GM19468 (cell line): ENCODE results near the gene CRHR2.
"Not testable (repeated sequence)": the region's sequence is repeated elsewhere in the genome, so short reads cannot be mapped to it uniquely, and the experiment has no call there.

Source experiments
- ATAC-seq: cut with Tn5 transposase; IDR thresholded peaks from one replicate; pipeline ENCODE4 v1.9.1; 2021; ENCODE audit warnings: mild to moderate bottlenecking, moderate library complexity, moderate number of reproducible peaks; ENCODE audit not compliant: unreplicated experiment; ENCODE audit errors: extremely low read depth

The CRHR2 gene

DNA sequence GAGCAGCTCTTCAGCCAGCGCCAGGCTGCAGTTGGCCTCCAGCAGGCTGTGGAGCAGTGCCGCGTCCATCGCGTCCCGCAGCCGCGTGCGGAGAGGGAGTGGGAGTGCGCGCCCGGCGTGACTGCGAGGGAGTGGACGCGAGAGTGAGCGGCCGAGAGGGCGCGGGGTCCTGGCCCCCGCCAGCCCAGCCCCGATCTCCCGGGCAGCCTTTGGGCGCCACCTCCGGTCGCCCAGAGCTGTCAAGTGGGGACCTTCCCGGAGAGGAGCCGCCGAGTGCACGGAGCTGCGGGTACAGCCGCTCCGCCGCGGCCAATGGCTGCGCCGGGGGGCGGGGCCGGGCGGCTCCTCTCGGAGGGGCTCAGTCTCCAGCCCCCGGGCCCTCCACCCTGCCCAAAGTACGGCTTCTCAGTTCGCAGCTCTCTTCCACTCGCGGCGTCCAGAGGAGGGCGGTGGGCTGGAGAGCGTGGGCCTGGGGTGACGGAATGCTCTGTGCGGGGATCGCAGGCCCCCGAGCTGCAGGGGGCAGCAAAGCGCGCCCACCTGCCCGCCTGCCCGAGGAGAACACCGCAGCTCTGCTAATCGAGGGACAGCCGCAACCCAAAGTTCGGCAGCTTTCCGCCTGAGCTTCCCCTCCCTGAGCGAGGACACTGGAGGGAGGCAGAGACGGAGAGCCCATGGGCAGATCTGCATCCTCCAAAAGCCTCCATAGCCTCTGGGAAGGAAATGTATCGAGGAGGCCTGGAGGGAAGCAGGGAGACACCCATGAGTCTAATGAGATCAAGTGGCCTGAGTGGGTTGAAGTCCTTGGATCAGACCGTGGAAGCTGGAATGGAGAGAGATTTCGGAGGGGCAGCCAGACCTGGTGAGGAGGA lies at the start of gene CRHR2:
Gene CRHR2 (minus strand): TSS at position 245 of the 872 bp plus-strand sequence. CDS start 176 bp downstream, at position 69.
- ATAC-seq = no peak

DNA sequence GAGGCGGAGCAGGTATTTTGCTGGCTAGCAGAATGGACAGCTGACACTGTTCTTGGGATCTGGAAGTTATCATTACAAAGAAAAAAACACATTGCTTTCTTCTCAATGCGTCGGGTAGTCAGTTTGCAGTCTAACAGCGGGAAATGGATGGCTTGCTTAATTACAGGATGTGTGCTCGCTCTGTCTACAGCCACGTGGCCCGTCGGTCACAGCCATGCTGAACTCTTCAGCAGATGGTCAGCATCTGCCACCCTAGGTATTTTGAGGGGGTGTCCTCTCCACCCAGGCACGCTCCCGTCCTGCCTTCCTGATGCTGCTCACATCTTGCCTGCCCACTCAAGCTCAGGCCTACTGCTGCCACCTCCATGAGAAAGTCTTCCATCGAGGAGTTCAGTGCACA lies 49.3 kb upstream of the CRHR2 start:
- no peak for ATAC-seq

DNA sequence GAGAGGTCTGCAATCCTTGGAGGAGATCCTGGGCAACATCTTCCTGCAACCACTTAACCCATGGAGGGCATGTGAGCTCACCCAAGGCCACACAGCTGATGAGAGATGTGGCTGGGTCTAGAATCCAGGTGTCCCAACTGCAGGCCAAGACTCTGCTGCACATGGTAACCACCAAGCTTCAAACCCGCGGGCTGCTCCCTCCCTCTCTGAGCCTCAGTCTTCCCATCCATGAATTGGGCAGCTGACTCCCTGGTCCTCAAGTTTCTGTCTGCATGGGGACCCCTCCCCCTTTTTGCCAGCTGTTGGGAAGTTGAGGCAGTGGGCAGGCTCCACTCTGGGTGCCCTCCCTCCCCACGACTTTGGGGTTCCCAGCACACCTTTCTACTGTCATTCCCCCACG lies 48.7 kb upstream of the CRHR2 start:
- ATAC-seq = no peak

DNA sequence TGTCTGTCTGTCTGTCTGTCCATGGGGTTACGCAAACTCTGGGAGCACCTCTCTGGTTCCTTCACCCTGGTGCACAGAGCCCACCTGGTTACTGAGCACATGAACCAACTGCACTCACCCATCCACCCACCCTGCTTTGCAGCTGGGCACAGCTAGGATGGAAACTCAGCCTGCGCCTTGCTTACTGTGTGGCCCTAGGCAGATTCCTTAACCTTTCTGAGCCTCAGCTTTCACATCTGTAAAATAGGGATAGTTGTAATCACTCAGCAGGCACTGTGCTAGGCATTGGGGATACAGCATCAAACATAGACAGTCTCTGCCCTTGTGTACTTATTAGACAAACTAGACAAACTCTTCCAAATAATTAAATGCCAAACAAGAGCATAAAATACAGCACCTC lies 47.8 kb upstream of the CRHR2 start:
- ATAC-seq = no peak

DNA sequence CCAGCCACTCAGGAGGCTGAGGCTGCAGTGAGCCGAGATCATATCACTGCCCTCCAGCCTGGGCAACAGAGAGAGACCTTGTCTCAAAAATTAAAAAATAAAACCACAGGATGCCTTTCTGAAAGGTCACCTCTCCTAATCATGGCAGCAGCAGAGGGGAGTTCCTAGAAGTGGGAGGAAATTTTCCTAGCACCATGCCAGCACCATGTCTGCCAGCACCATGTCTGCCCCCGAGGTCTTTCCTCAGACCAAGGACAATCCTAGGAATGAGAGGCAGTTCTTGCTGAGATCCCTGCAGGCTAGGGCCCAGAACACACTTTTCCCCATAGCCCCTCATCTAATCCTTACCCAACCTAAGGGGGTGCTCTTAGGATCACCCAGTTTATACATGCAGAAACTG lies 47.4 kb upstream of the CRHR2 start:
- no peak for ATAC-seq

DNA sequence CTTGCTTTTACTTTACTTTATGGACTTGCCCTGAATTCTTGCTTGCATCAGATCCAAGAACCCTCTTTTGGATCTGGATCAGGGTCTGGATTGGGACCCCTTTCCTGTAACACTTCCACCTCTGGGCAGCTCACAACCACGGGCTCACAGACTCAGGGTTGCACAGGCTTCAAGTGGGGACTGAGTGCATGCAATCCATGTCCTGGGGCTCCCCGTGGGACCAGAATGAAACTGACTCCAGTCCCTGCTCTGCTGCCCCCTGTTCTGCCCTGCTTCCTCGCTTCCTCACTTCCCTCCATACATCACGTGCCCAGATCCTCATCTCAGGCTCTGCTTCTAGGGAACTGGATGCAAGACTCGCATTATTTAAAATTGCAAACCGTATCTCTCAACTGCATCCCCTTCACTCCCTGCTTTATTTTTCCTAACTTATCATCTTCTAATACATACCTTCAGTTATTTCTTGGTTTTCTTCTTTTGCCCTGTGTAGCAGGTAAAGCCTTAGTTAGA lies 46.4 kb upstream of the CRHR2 start:
- no peak for ATAC-seq

DNA sequence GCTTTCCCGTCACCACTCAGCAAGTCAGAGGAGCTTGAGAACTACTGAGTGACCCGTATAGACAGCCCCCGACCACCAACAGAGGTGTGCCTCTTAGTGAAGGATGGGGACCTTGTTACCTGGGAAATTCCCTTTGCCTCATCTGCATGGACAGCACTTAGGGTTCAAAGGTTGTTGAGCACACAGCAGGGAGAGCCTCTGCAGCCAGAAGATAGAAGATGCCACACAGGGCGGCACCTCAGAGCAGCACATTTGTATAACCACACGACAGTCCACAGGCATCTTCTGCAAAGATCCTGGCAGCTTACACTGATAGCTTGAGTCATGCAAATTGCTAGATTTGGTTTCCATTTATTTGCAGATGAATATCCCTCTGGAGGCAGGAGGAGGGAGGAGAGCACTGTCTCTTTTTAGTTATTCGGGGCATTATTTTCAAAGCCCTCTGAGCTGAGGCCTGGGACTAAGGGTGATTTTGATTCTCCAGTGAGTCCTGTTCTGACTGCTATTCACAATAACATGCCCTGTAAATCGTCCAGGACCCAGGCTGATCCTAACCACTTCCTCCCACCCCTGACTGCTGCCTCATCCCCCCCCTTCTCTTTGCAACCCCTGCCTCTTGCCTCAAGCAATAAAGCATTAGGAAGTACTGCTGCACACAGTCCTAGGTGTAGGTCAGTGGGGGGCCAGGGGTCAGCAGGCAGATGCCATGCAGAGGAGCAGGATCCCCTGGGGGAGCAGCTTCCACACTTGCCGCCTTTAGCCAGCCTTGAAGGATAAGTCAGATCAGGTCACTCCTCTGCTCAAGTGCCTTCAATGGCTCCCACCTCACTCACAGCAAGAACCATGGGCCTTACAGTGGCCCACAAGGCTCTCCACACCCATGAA lies 45.0 kb upstream of the CRHR2 start:
- ATAC-seq = no peak

DNA sequence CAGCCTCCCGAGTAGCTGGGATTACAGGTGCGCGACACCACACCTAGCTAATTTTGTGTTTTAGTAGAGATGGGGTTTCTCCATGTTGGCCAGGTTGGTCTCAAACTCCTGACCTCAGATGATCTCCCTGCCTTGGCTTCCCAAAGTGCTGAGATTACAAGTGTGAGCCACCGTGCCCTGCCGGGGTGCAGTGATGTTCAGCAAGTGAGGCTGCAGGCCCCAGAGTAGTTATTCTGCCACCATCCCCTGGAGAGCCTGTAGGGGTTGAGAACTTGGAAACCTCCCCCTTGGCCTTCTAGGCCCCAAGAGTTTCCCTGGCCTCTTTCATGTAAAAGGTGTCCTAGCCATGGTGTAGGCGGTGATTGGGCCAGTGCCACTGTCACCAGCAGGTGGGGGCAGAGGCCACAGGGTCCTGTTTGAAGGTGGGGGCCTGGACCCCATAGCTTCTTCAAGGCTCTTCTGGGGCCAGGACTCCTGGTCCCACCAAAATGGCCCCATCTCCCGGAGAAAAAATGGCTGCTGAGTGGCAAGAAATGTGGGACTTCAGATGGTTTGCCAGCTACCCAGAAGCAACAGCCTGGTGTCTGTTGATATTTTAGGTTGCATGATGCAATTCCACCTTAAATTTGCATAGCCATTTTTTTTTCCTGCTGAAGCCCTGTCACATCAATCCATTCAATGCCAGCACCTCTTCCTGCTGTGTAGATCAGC lies 44.2 kb upstream of the CRHR2 start:
- no peak for ATAC-seq

DNA sequence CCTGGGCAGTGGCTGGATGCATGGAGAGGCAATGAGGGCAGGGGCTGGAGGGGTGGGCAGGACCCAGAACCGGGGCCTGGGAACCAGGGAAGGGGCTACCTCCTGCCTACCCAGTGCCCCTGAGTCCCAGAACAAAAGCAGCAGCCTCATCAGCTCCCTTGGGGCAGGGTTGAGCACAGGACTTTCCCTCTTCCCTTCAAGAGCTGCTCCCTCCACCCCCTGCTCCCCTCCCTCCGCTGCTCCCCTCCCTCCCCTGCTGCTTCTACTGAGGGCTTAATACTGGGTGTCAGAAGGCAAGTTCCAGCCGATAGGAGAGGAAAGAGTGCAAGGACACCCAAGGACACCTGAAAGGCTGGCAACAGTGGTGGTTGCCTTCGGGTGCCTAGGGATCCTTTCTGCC lies 41.5 kb upstream of the CRHR2 start:
- no peak for ATAC-seq

DNA sequence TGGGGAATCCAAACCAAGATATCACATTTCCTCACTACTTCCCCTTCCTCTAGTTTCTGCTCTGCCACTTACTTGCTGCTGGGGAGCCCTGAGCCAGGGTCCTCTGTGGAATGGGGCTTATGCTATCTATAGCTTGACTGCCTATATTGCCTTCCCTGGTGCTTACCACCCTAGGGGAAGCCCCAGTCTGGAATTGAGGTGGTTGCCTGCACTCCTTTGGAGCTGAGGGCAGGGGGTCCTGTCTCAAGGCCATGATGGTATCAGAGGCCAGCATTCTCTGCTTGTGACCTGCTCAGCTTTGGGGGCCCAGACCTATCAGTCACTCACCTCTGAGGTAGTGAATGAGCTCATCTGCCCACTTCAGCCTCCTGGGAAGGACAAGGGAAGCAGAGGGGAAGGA lies 40.4 kb upstream of the CRHR2 start:
- ATAC-seq = no peak

DNA sequence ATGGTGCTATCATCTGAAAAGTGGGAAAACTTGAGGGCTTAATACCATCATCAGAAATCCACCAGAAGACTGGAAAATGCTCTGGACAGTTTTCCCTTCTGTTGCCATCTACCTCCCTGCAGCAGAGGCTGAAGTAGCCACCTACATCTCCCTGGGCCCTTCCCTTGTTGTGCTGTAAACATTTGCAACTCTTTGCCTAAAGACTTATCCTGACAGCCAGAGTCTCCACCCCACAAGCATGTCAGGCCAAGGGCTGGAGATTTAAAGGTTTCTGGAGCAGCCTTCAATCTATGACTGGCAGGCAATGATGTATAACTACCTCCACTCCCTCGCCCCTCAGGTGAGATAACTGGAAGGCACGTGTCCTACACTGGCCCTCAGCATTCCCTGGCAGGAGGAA lies 39.9 kb upstream of the CRHR2 start:
- ATAC-seq = no peak

DNA sequence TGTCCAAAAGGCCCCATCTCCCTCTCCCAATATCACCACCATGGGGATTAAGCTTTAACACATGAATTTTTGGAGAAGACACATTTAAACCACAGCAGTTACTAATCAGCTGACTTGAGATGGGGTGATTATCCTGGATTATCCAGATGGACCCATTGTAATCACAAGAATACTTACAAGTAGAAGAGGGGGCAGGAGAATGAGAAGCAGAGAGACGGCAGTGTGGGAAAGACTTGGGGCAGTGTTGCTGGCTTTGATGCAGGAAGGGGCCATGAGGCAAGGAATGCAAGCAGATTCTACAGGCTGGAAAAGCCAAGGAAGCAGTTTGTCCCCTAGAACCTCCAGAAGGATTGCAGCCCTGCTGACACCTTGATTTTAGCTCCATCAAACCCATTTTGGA lies 39.0 kb upstream of the CRHR2 start:
- ATAC-seq = no peak

DNA sequence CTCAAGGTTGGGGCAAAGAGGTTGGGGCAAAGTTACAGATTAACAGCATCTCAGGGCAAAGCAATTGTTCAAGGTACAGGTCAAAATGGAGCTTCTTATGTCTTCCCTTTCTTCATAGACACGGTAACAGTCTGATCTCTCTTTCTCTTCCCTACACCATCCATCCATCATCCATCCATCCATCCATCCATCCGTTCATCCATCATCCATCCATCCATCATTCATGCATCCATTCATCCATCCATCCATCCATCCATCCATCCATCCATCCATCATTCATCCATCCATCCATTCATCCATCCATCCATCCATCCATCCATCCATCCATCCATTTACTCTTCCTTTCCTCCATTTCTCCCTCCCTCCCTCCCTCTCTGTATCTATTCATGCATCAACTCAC lies 37.2 kb upstream of the CRHR2 start:
- ATAC-seq = not testable (repeated sequence)

DNA sequence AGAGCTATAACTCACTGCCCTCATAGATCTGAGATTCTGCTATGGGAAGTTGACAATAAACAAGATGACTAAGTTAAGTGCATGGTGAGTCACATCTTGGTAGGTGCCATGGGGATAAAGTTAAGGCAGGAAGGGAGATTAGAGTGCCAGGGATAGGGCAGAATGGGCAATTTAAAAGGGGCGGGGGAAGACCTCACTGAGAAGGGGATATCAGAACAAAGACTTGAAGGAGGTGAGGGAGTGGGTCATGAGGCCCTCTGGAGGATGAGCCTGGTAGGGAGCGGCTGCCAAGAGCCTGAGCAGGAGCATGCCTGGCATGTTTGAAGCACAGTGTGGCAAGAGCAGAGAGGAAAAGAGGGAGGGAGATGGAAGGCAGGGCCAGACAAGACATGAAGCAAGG lies 34.9 kb upstream of the CRHR2 start:
- no peak for ATAC-seq

DNA sequence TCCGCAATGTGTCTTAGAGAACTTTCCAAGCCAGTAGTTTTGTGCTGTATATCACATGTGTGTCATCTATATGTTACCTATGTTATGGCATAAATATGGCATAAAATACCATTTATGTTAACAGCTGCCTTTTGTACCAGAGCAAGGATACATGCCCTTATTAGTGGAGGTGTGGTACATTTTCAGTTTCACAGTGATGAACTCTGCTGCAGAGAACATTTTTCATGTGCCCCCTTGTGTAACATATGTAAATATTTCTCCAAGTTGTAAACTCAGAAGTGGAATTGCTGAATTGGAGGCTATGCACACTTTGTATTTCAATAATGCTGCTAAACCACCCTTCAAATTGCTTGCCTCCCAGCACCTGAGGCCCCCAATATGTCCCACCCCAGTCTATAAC lies 31.9 kb upstream of the CRHR2 start:
- no peak for ATAC-seq

DNA sequence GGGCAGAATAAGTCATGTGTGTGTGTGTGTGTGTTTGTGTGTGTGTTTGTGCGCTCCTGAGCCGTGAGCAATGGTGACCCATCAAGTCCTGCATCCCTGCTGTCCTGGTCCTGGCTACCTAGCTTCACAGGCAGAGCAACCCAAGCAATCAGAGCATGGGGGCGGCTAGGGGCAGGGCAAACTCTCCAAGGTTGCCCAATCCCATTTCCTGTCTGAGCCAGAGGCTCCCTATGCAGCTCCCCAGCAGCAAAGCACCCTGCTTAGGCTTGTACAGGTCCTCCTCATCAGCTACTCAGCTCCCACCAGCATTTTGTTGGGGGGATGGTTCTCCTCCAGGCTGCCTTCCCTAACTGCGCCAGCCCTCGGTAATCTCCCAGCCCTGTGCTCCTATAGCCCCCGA lies 31.1 kb upstream of the CRHR2 start:
- no peak for ATAC-seq

DNA sequence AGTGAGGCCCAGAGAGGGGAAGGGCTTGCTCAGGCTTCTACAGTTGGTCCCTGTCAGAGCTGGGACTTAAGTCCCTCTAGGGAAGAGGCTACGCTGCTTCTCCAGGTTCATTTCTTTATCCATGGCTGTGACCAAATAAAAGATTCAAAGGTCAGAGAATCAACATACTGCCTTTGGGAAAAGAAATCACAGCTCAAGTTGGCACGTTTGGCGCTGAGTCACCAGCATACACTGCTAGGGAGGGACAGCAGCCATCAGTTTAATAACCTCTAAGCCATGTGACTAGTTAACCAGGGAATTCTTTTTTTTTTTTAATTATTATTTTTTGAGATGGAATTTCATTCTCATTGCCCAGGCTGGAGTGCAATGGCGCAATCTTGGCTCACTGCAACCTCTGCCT lies 28.4 kb upstream of the CRHR2 start:
- no peak for ATAC-seq

DNA sequence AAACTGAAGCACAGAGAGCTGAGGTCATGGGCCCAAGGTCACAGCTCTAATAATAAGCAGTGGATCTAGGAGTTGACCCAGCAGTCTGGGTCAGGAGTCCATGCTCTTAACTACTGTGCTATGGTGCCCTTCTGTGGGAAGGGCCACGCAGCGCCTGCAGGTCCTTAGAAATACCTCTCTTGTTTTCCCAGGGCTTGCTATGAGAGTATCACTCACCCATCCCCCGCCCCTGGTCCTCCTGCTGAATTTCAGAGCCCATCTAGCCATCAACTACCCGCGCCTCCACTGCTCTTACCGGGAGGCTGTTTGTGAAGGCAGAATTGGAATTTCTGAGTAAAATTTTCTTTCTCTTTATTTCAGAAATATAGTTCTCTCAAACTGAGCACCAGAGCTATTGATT lies 27.3 kb upstream of the CRHR2 start:
- no peak for ATAC-seq

DNA sequence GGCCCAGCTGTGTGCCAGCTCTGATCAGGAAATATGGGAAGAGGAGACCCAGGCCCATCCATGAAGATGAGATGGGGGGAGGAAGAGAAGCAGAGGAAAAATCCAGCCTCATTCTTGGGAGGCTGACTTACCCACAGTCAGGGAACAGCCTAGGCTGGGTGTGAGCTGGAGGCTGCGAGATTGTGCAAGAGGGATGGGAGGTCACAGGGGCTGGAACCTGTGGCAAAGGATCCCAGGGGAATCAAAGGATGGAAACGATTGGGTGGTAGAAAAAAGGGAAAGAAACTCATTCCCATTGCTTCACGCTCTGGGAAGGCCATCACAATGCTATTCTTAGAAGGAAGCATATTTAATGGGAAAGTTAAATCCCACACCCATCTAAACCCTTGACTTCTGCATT lies 26.7 kb upstream of the CRHR2 start:
- ATAC-seq = no peak

DNA sequence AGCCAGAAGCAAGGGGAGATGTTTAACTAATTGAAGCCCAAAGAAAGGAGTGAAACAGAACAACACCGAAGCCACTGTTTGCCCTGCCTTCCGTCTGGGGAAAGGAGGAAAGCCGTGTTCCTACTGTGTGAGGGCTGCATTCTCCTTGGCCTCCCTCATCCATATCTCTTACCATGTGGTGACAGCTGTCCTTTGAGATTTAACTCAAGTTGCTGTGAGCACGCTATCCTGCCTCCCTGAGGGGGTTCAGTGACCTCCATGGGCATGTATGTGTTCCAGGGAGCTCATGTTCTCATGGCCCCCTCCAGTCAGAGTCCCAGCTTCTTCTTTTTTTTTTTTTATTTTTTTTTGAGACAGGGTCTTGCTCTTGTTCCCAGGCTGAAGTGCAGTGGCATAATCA lies 26.2 kb upstream of the CRHR2 start:
- ATAC-seq = no peak
